RWPE2 (cell line): ENCODE measurements around the gene PEX14.

Source experiments
- ATAC-seq: fragments of 200-7000 bp; cut with Tn5 transposase; 3 replicates; pipeline ENCODE4 v1.9.1; 2021; ENCODE audit warnings: low read depth
- DNase-seq: peaks from one replicate; pipeline ENCODE4 v3.0.0-alpha.2; 2020; ENCODE audit warnings: low spot score
- H3K27ac ChIP-seq: fragments of 450-650 bp; 2 replicates; pipeline ENCODE4 v1.5.1; 2017; ENCODE audit warnings: mild to moderate bottlenecking; ENCODE audit not compliant: poor library complexity, severe bottlenecking
- H3K27me3 ChIP-seq: fragments of 250-450 bp; sonication (Bioruptor Pico); 2 replicates; pipeline ENCODE4 v1.5.1; 2021; ENCODE audit warnings: mild to moderate bottlenecking, moderate library complexity; ENCODE audit not compliant: insufficient read depth, poor library complexity, severe bottlenecking
- H3K36me3 ChIP-seq: fragments of 250-450 bp; sonication (Bioruptor Pico); 2 replicates; pipeline ENCODE4 v1.5.1; 2020; ENCODE audit warnings: low read depth, mild to moderate bottlenecking, moderate library complexity
- H3K4me1 ChIP-seq: fragments of 250-450 bp; sonication (Bioruptor Pico); 2 replicates; pipeline ENCODE4 v1.5.1; 2021; ENCODE audit warnings: mild to moderate bottlenecking, moderate library complexity; ENCODE audit not compliant: insufficient read depth, poor library complexity, severe bottlenecking
- H3K4me3 ChIP-seq: fragments of 250-450 bp; sonication (Bioruptor Pico); 2 replicates; pipeline ENCODE4 v1.5.1; 2021; ENCODE audit warnings: mild to moderate bottlenecking, moderate library complexity; ENCODE audit not compliant: severe bottlenecking
- H3K9me3 ChIP-seq: fragments of 250-450 bp; sonication (Bioruptor Pico); 2 replicates; pipeline ENCODE4 v1.5.1; 2021; ENCODE audit warnings: mild to moderate bottlenecking, moderate library complexity; ENCODE audit not compliant: severe bottlenecking
- CTCF ChIP-seq: fragments of 450-650 bp; IDR thresholded peaks from one replicate; pipeline ENCODE4 v1.5.1; 2017; ENCODE audit warnings: mild to moderate bottlenecking, moderate library complexity; ENCODE audit not compliant: poor library complexity, severe bottlenecking

The PEX14 gene

DNA sequence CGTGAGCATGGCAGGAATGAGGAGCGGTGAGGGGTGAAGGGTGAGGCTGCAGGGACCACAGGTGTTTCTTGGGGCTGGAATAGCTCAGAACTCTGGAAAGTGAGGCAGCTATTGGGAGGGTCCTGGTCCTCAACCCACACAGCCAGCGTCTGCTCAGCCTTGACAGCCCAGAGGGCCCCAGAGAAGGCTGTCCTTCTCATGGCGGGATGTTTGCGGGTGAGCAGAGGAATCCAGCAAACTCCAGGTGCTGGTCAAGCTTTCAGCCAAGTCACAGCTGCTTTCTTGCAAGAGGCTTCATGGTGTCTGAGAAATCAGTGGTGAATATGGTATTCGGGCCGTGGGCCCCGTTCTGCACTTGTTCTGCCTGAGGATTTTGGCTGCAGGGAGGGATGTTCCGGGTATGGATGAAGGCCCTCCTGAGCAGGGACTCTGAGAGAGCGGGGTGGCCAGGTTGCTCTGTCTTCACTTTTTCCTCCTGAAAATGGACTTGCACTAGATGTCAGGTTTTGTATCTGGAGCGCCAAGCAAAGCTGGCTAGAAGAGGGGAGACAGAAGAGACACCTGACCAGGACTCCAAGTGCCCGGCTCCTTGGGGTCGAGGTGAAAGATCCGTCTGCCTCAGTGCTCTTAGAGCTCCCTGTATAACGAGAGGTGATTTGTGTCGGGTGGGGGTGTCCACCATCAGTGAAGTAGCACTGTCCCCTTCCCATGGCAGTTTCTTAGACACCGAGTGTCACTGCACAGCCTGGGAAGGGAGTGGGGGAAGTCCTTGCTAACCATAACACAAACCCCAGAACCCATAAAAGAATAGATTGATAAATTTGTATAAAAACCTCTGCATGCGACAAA lies 139.9 kb downstream of the PEX14 start:
- ATAC-seq (no peak), DNase-seq (no peak)
- no peak overlapping the region for H3K27ac ChIP-seq
- H3K4me1 ChIP-seq = peaks cover 7% of the 10 kb centered on the region
- no peaks in the 10 kb centered on the region for H3K27me3 ChIP-seq
- no peak overlapping the region for H3K4me3 ChIP-seq
- H3K36me3 ChIP-seq = 0 out of 2 replicates have a peak, but pooled peaks cover 7% of the 10 kb centered on the region
- TF ChIP-seq CTCF = no peak
- no peaks in the 10 kb centered on the region for H3K9me3 ChIP-seq

DNA sequence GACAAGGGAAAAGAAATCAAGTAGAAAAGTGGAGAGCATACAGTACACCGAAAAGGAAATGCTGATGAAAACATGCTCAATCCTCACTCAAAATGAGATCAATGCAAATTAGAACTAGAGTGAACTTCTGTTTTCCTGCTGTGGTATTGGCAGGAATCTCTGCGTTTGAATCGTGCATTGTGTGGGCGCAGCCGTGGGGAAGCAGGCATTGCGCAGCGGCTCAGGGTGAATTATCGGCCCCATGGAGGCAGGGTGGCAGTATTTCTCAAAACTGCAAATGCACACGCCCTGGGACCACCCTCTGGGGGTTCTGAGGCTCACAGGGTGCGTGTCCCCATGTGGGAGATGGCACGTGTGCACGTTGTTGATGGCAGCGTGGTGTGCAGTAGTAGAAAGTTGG lies 140.6 kb downstream of the PEX14 start:
- ATAC-seq (no peak), DNase-seq (no peak)
- peaks cover 7% of the 10 kb centered on the region for H3K4me1 ChIP-seq
- 0 out of 2 replicates have a peak, but pooled peaks cover 7% of the 10 kb centered on the region for H3K36me3 ChIP-seq
- no peak overlapping the region for H3K27ac ChIP-seq
- no peaks in the 10 kb centered on the region for H3K9me3 ChIP-seq
- H3K4me3 ChIP-seq = no peak overlapping the region
- H3K27me3 ChIP-seq = no peaks in the 10 kb centered on the region
- TF ChIP-seq CTCF = no peak

- ATAC-seq (no peak), DNase-seq (no peak)
- Histone ChIP-seq H3K4me1 (peaks cover 7% of the 10 kb centered on the region), H3K27me3 (no peaks in the 10 kb centered on the region), H3K4me3 (no peak overlapping the region), H3K27ac (no peak overlapping the region), H3K9me3 (no peaks in the 10 kb centered on the region), H3K36me3 (0 out of 2 replicates have a peak, but pooled peaks cover 7% of the 10 kb centered on the region)
- TF ChIP-seq CTCF = no peak
Observed at GRCh38 chr1:10615932-10616671, 141.4 kb downstream of the PEX14 start.

DNA sequence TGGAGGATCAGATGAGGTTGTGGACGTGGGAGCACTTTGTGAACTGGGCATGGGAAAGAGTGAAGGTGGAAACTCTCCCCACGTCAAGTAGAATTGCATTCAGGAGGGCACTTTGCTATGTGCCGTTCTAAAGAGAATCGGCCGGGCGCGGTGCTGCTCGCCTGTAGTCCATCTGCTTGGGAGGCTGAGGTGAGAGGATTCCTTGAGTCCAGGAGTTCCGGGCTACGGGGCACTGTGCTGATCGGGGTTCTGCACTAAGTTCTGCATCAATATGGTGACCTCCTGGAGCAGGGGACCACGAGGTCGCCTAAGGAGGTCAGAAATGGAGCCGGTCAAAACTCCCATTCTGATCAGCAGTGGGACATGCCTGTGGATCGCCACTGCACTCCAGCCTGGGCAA lies 141.9 kb downstream of the PEX14 start:
- Histone ChIP-seq H3K9me3 (no peaks in the 10 kb centered on the region), H3K4me1 (peaks cover 7% of the 10 kb centered on the region), H3K36me3 (0 out of 2 replicates have a peak, but pooled peaks cover 7% of the 10 kb centered on the region), H3K27ac (no peak overlapping the region), H3K27me3 (no peaks in the 10 kb centered on the region), H3K4me3 (no peak overlapping the region)
- DNase-seq = no peak
- no peak for TF ChIP-seq CTCF
- ATAC-seq = no peak
